ENCODE measurements around the gene PSMA6. TPM values are rescaled to one million over a fixed set of nuclear protein-coding genes. Genes with fewer than 3 reads are reported as not detected.
A peak's percentile ranks its signal among the peaks of the same experiment; 100 is the strongest.
"Not testable (repeated sequence)": the region's sequence is repeated elsewhere in the genome, so short reads cannot be mapped to it uniquely, and the experiment has no call there.

The PSMA6 gene
- total and polyA plus RNA-seq, 2 of the 13 experiments (the other 11 are each of a cell fraction or from before 2014, with no cell fraction given) = 525 to 1,109 TPM

DNA sequence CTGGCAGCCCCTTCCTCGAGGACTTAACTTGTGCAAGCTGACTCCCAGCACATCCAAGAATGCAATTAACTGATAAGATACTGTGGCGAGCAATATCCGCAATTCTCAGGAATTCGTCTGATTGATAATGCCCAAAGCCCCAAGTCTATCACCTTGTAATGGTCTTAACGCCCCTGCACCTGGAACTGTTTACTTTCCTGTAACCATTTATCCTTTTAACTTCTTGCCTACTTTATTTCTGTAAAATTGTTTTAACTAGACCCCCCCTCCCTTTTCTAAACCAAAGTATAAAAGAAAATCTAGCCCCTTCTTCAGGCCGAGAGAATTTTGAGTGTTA lies 55.8 kb downstream of the PSMA6 start (continued):
- 0 out of 2 replicates have a peak, but pooled peaks have one; percentile 2 for TF ChIP-seq CC2D1A (CRISPR knock-in tag; IDR thresholded peaks at IDR 0.05)
- TF ChIP-seq RAD51 (IDR thresholded peaks at IDR 0.05; ENCODE audit: borderline replicate concordance) = 0 out of 2 replicates have a peak, but pooled peaks have one; percentile 7
- peak; percentile 13; the same call in 1 of the 2 replicates for TF ChIP-seq ATF7 (IDR thresholded peaks at IDR 0.05)
- TF ChIP-seq ATF7 (CRISPR knock-in tag; IDR thresholded peaks at IDR 0.05) = not testable (repeated sequence)
- TF ChIP-seq, protein P1, sequence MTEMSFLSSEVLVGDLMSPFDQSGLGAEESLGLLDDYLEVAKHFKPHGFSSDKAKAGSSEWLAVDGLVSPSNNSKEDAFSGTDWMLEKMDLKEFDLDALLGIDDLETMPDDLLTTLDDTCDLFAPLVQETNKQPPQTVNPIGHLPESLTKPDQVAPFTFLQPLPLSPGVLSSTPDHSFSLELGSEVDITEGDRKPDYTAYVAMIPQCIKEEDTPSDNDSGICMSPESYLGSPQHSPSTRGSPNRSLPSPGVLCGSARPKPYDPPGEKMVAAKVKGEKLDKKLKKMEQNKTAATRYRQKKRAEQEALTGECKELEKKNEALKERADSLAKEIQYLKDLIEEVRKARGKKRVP (CRISPR knock-in tag; IDR thresholded peaks at IDR 0.05) = peak in 1 of 2 experiments; percentile 88; a peak in 1 of 4 replicates
- 0 out of 2 replicates have a peak, but pooled peaks have one; percentile 34 for TF ChIP-seq MTF2 (CRISPR knock-in tag; IDR thresholded peaks at IDR 0.05; ENCODE audit: borderline replicate concordance)
- peak; percentile 24; the same call in 1 of the 2 replicates for TF ChIP-seq SNAI1 (CRISPR knock-in tag; IDR thresholded peaks at IDR 0.05; ENCODE audit: borderline replicate concordance)
- 0 out of 2 replicates have a peak, but pooled peaks have one; percentile 2 for TF ChIP-seq ZNF547 (CRISPR knock-in tag; IDR thresholded peaks at IDR 0.05)
- TF ChIP-seq, protein P2, sequence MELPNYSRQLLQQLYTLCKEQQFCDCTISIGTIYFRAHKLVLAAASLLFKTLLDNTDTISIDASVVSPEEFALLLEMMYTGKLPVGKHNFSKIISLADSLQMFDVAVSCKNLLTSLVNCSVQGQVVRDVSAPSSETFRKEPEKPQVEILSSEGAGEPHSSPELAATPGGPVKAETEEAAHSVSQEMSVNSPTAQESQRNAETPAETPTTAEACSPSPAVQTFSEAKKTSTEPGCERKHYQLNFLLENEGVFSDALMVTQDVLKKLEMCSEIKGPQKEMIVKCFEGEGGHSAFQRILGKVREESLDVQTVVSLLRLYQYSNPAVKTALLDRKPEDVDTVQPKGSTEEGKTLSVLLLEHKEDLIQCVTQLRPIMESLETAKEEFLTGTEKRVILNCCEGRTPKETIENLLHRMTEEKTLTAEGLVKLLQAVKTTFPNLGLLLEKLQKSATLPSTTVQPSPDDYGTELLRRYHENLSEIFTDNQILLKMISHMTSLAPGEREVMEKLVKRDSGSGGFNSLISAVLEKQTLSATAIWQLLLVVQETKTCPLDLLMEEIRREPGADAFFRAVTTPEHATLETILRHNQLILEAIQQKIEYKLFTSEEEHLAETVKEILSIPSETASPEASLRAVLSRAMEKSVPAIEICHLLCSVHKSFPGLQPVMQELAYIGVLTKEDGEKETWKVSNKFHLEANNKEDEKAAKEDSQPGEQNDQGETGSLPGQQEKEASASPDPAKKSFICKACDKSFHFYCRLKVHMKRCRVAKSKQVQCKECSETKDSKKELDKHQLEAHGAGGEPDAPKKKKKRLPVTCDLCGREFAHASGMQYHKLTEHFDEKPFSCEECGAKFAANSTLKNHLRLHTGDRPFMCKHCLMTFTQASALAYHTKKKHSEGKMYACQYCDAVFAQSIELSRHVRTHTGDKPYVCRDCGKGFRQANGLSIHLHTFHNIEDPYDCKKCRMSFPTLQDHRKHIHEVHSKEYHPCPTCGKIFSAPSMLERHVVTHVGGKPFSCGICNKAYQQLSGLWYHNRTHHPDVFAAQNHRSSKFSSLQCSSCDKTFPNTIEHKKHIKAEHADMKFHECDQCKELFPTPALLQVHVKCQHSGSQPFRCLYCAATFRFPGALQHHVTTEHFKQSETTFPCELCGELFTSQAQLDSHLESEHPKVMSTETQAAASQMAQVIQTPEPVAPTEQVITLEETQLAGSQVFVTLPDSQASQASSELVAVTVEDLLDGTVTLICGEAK (IDR thresholded peaks at IDR 0.05) = peak; percentile 30; the same call in 1 of the 2 replicates
- TF ChIP-seq, protein P2 (CRISPR knock-in tag; IDR thresholded peaks at IDR 0.05) = not testable (repeated sequence)
- TF ChIP-seq, protein P3, sequence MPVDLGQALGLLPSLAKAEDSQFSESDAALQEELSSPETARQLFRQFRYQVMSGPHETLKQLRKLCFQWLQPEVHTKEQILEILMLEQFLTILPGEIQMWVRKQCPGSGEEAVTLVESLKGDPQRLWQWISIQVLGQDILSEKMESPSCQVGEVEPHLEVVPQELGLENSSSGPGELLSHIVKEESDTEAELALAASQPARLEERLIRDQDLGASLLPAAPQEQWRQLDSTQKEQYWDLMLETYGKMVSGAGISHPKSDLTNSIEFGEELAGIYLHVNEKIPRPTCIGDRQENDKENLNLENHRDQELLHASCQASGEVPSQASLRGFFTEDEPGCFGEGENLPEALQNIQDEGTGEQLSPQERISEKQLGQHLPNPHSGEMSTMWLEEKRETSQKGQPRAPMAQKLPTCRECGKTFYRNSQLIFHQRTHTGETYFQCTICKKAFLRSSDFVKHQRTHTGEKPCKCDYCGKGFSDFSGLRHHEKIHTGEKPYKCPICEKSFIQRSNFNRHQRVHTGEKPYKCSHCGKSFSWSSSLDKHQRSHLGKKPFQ (CRISPR knock-in tag; IDR thresholded peaks at IDR 0.05; ENCODE audit: insufficient replicate concordance) = peak; percentile 22
- TF ChIP-seq ZNF564 (CRISPR knock-in tag; IDR thresholded peaks at IDR 0.05) = 0 out of 2 replicates have a peak, but pooled peaks have one; percentile 28
